WTC11 (cell line): ENCODE results near the gene DIO3. TPM values are rescaled to one million over a fixed set of nuclear protein-coding genes. Genes with fewer than 3 reads are reported as not detected.

Experiments used
- ATAC-seq: fragments of 200-7000 bp; cut with Tn5 transposase; 2 replicates; pipeline ENCODE4 v1.10.0; 2021; ENCODE audit warnings: mild to moderate bottlenecking, moderate library complexity
- Bru-seq: library from RNA; stranded (reverse); fragments of 400-500 nt; gene quantifications from one replicate; lab custom pipeline; 2021; lab: Mats Ljungman, UMichigan
- CTCF ChIA-PET: fragments of 300-600 bp; sonication (Branson Sonifier 250); formaldehyde crosslinking; loops from one replicate; lab custom pipeline; 2021; ENCODE audit warnings: antibody characterized with exemption; lab: Charles Lee
- POLR2A ChIA-PET: fragments of 350-600 bp; sonication (Branson Sonifier 250); formaldehyde crosslinking; loops from one replicate; lab custom pipeline; 2021; ENCODE audit warnings: antibody characterized with exemption; lab: Charles Lee
- DNase-seq: peaks from one replicate; pipeline ENCODE4 v3.0.0; 2021; ENCODE audit warnings: low spot score
- H3K27ac Mint-ChIP-seq: 2 replicates; pipeline ENCODE4 v1.8.0; 2021; ENCODE audit warnings: mixed read lengths
- H3K27me3 Mint-ChIP-seq: 2 replicates; pipeline ENCODE4 v1.8.0; 2021; ENCODE audit warnings: low read depth, mild to moderate bottlenecking, moderate library complexity, mixed read lengths
- H3K36me3 Mint-ChIP-seq: 2 replicates; pipeline ENCODE4 v1.8.0; 2021; ENCODE audit warnings: mixed read lengths
- H3K4me1 Mint-ChIP-seq: 2 replicates; pipeline ENCODE4 v1.8.0; 2022; ENCODE audit warnings: mixed read lengths
- H3K4me3 Mint-ChIP-seq: 2 replicates; pipeline ENCODE4 v1.8.0; 2021; ENCODE audit warnings: mild to moderate bottlenecking, moderate library complexity, mixed read lengths
- H3K9me3 Mint-ChIP-seq: 2 replicates; pipeline ENCODE4 v1.8.0; 2021; ENCODE audit warnings: mixed read lengths
- ATF1 ChIP-seq: sonication (generic); formaldehyde crosslinking; IDR thresholded peaks from 2 replicates; pipeline ENCODE4 v1.8.1; 2023; ENCODE audit warnings: mild to moderate bottlenecking, moderate library complexity, missing genetic modification reagents
- CDX4 ChIP-seq: fragments of 250-450 bp; sonication (Bioruptor Pico); IDR thresholded peaks from 2 replicates; pipeline ENCODE4 v1.9.0; 2021; ENCODE audit warnings: moderate library complexity, mild to moderate bottlenecking, inconsistent platforms, borderline replicate concordance
- CREB1 ChIP-seq: sonication (generic); formaldehyde crosslinking; IDR thresholded peaks from 2 replicates; pipeline ENCODE4 v1.8.0; 2023; ENCODE audit warnings: mild to moderate bottlenecking, missing genetic modification reagents
- E2F5 ChIP-seq: sonication (generic); formaldehyde crosslinking; IDR thresholded peaks from 2 replicates; pipeline ENCODE4 v1.8.1; 2022; ENCODE audit warnings: mild to moderate bottlenecking, moderate library complexity, missing genetic modification reagents
- ELF4 ChIP-seq: sonication (generic); formaldehyde crosslinking; IDR thresholded peaks from 2 replicates; pipeline ENCODE4 v1.8.1; 2022; ENCODE audit warnings: low read depth, mild to moderate bottlenecking, moderate library complexity, missing genetic modification reagents
- ESRRA ChIP-seq: sonication (generic); formaldehyde crosslinking; IDR thresholded peaks from 2 replicates; pipeline ENCODE4 v1.8.1; 2022; ENCODE audit warnings: mild to moderate bottlenecking, missing genetic modification reagents, borderline replicate concordance
- FOXK1 ChIP-seq: sonication (generic); formaldehyde crosslinking; IDR thresholded peaks from 2 replicates; pipeline ENCODE4 v1.8.0; 2022; ENCODE audit warnings: mild to moderate bottlenecking, moderate library complexity, missing genetic modification reagents
- GRHL2 ChIP-seq: fragments of 250-450 bp; sonication (Bioruptor Pico); IDR thresholded peaks from 2 replicates; pipeline ENCODE4 v1.8.0; 2022; ENCODE audit warnings: mild to moderate bottlenecking, moderate library complexity; ENCODE audit not compliant: insufficient replicate concordance, severe bottlenecking
- HMGA2 ChIP-seq: fragments of 250-450 bp; sonication (Bioruptor Pico); IDR thresholded peaks from 2 replicates; pipeline ENCODE4 v1.4.0; 2021; ENCODE audit warnings: mild to moderate bottlenecking, moderate library complexity
- JUN ChIP-seq: sonication (generic); formaldehyde crosslinking; IDR thresholded peaks from 2 replicates; pipeline ENCODE4 v1.8.0; 2023; ENCODE audit warnings: mild to moderate bottlenecking, missing genetic modification reagents
- MYBL2 ChIP-seq: sonication (generic); formaldehyde crosslinking; IDR thresholded peaks from 2 replicates; pipeline ENCODE4 v1.8.1; 2023; ENCODE audit warnings: mild to moderate bottlenecking, moderate library complexity, missing genetic modification reagents
- NFATC4 ChIP-seq: fragments of 250-450 bp; sonication (Bioruptor Pico); IDR thresholded peaks from 2 replicates; pipeline ENCODE4 v1.9.0; 2021; ENCODE audit warnings: mild to moderate bottlenecking
- NFYB ChIP-seq: sonication (generic); formaldehyde crosslinking; conservative IDR thresholded peaks from 2 replicates; pipeline ENCODE4 v1.8.0; 2022; ENCODE audit warnings: low read depth, missing genetic modification reagents
- NR1H2 ChIP-seq: sonication (generic); formaldehyde crosslinking; IDR thresholded peaks from 2 replicates; pipeline ENCODE4 v1.9.0; 2021; ENCODE audit warnings: mild to moderate bottlenecking, moderate library complexity, missing genetic modification reagents
- PREB ChIP-seq: sonication (generic); formaldehyde crosslinking; IDR thresholded peaks from 2 replicates; pipeline ENCODE4 v1.8.1; 2022; ENCODE audit warnings: mild to moderate bottlenecking, missing genetic modification reagents, moderate library complexity, borderline replicate concordance
- PRRX2 ChIP-seq: fragments of 250-450 bp; sonication (Bioruptor Pico); IDR thresholded peaks from 2 replicates; pipeline ENCODE4 v1.8.0; 2021; ENCODE audit warnings: mild to moderate bottlenecking
- SP1 ChIP-seq: sonication (generic); formaldehyde crosslinking; conservative IDR thresholded peaks from 2 replicates; pipeline ENCODE4 v1.8.1; 2022; ENCODE audit warnings: missing genetic modification reagents
- ZNF232 ChIP-seq: sonication (generic); formaldehyde crosslinking; IDR thresholded peaks from 2 replicates; pipeline ENCODE4 v1.8.0; 2022; ENCODE audit warnings: mild to moderate bottlenecking, missing genetic modification reagents
- ZNF317 ChIP-seq: sonication (generic); formaldehyde crosslinking; IDR thresholded peaks from 2 replicates; pipeline ENCODE4 v1.8.1; 2023; ENCODE audit warnings: low read depth, mild to moderate bottlenecking, moderate library complexity, missing genetic modification reagents, borderline replicate concordance
- ZNF423 ChIP-seq: fragments of 250-450 bp; sonication (Bioruptor Pico); IDR thresholded peaks from 2 replicates; pipeline ENCODE4 v2.1.2; 2022; ENCODE audit warnings: mild to moderate bottlenecking, moderate library complexity
- long read RNA-seq, 3 experiments: library from RNA in 1 of 3; library from capped mRNA in 1 of 3; library from polyadenylated mRNA in 1 of 3; unstranded in 2 of 3; stranded (forward) in 1 of 3; transcript quantifications; one replicate each; pipeline ENCODE4 v2.0.0, GENCODE V29; 2021
- total RNA-seq: library from RNA; stranded (reverse); gene quantifications from 3 replicates; pipeline ENCODE4 v1.2.3, GENCODE V29; 2021
- TF ChIP-seq, protein P1 (sequence below): sonication (generic); formaldehyde crosslinking; IDR thresholded peaks from 2 replicates; pipeline ENCODE4 v1.8.1; 2022; ENCODE audit warnings: low read depth, missing genetic modification reagents, borderline replicate concordance
- TF ChIP-seq, protein P2 (sequence below): sonication (generic); formaldehyde crosslinking; IDR thresholded peaks from 2 replicates; pipeline ENCODE4 v1.8.1; 2023; ENCODE audit warnings: mild to moderate bottlenecking, missing genetic modification reagents
- TF ChIP-seq, protein P3 (sequence below): sonication (generic); formaldehyde crosslinking; IDR thresholded peaks from 2 replicates; pipeline ENCODE4 v1.8.0; 2022; ENCODE audit warnings: mild to moderate bottlenecking, missing genetic modification reagents
- TF ChIP-seq, protein P4 (sequence below): sonication (generic); formaldehyde crosslinking; IDR thresholded peaks from 2 replicates; pipeline ENCODE4 v1.8.0; 2022; ENCODE audit warnings: mild to moderate bottlenecking, missing genetic modification reagents
- TF ChIP-seq, protein P5 (sequence below): sonication (generic); formaldehyde crosslinking; conservative IDR thresholded peaks from 2 replicates; pipeline ENCODE4 v1.8.1; 2022; ENCODE audit warnings: mild to moderate bottlenecking, missing genetic modification reagents

Gene DIO3
- total RNA-seq = 0.52 to 0.80 TPM (median 0.64 TPM) in 3 replicates
- Bru-seq, nascent RNA = percentile 32 among the genes with signal in this experiment
- long read RNA-seq, experiment 1 = 0 reads
- long read RNA-seq, experiment 2 = 0 reads
- long read RNA-seq, experiment 3 = 0 reads

DNA sequence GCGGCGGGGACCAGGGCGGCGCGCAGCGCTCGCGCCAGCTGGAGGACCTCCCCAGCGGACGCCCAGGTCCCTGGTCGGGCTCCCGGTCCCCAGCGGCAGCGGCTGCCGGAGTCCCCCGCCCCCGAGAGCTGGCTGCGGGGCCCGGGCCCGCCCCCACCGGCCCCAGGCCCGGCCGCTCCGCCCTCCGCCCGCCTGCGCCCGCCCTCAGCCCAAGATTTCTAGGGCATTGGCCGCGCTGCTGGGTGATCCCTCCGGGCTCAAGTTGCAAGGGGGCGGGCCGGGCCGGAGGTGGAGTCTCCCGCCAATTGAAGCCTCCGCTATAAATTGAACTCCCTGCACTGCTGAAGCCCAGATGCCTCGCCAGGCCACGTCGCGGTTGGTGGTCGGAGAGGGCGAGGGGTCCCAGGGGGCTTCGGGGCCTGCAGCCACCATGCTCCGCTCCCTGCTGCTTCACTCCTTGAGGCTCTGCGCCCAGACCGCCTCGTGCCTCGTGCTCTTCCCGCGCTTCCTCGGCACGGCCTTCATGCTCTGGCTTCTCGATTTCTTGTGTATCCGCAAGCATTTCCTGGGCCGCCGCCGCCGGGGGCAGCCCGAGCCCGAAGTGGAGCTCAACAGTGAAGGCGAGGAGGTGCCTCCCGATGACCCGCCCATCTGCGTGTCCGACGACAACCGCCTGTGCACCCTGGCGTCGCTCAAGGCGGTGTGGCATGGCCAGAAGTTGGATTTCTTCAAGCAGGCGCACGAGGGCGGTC, at the start of gene DIO3:
Gene DIO3, plus strand, starts transcription at position 351 of the 752 bp plus-strand sequence.
- POLR2A ChIA-PET = no interaction called here
- CTCF ChIA-PET = interaction anchor here (0.8 to 1.6 kb wide), 5 partner anchors 46 to 119 kb away, joined by 3 to 4 read pairs (median 3); no protein-coding TSS in a partner anchor
- Mint-ChIP-seq H3K9me3 (peaks cover 11% of the 10 kb centered on the region), H3K4me3 (peak within 1 kb of the TSS; percentile 44), H3K4me1 (peaks cover 24% of the 10 kb centered on the region), H3K36me3 (peaks cover 12% of the 10 kb centered on the region), H3K27me3 (peaks cover 91% of the 10 kb centered on the region), H3K27ac (no peak within 1 kb of the TSS)
- DNase-seq = peak; percentile 90
- peak; percentile 70 for ATAC-seq
- TF ChIP-seq, protein P1, sequence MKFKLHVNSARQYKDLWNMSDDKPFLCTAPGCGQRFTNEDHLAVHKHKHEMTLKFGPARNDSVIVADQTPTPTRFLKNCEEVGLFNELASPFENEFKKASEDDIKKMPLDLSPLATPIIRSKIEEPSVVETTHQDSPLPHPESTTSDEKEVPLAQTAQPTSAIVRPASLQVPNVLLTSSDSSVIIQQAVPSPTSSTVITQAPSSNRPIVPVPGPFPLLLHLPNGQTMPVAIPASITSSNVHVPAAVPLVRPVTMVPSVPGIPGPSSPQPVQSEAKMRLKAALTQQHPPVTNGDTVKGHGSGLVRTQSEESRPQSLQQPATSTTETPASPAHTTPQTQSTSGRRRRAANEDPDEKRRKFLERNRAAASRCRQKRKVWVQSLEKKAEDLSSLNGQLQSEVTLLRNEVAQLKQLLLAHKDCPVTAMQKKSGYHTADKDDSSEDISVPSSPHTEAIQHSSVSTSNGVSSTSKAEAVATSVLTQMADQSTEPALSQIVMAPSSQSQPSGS (CRISPR knock-in tag) = peak; percentile 85; the same call in 1 of the 2 replicates
- no peak for TF ChIP-seq PRRX2 (CRISPR knock-in tag)
- TF ChIP-seq, protein P2, sequence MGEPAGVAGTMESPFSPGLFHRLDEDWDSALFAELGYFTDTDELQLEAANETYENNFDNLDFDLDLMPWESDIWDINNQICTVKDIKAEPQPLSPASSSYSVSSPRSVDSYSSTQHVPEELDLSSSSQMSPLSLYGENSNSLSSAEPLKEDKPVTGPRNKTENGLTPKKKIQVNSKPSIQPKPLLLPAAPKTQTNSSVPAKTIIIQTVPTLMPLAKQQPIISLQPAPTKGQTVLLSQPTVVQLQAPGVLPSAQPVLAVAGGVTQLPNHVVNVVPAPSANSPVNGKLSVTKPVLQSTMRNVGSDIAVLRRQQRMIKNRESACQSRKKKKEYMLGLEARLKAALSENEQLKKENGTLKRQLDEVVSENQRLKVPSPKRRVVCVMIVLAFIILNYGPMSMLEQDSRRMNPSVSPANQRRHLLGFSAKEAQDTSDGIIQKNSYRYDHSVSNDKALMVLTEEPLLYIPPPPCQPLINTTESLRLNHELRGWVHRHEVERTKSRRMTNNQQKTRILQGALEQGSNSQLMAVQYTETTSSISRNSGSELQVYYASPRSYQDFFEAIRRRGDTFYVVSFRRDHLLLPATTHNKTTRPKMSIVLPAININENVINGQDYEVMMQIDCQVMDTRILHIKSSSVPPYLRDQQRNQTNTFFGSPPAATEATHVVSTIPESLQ (CRISPR knock-in tag) = no peak
- TF ChIP-seq PREB = no peak
- no peak for TF ChIP-seq NFATC4 (CRISPR knock-in tag)
- no peak for TF ChIP-seq ZNF423
- TF ChIP-seq ZNF317 (CRISPR knock-in tag) = 0 out of 2 replicates have a peak, but pooled peaks have one; percentile 57
- TF ChIP-seq JUN (CRISPR knock-in tag) = peak; percentile 95
- TF ChIP-seq E2F5 (CRISPR knock-in tag) = peak; percentile 85
- TF ChIP-seq ZNF232 (CRISPR knock-in tag) = 0 out of 2 replicates have a peak, but pooled peaks have one; percentile 82
- TF ChIP-seq SP1 = peak; percentile 62
- TF ChIP-seq ESRRA (CRISPR knock-in tag) = peak; percentile 88; the same call in 1 of the 2 replicates
- TF ChIP-seq, protein P3, sequence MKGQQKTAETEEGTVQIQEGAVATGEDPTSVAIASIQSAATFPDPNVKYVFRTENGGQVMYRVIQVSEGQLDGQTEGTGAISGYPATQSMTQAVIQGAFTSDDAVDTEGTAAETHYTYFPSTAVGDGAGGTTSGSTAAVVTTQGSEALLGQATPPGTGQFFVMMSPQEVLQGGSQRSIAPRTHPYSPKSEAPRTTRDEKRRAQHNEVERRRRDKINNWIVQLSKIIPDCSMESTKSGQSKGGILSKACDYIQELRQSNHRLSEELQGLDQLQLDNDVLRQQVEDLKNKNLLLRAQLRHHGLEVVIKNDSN (CRISPR knock-in tag) = peak; percentile 75
- peak; percentile 82; the same call in 1 of the 2 replicates for TF ChIP-seq NR1H2 (CRISPR knock-in tag)
- no peak for TF ChIP-seq HMGA2 (CRISPR knock-in tag)
- TF ChIP-seq CREB1 (CRISPR knock-in tag) = peak; percentile 81; the same call in 1 of the 2 replicates
- 0 out of 2 replicates have a peak, but pooled peaks have one; percentile 41 for TF ChIP-seq ELF4
- peak; percentile 75; the same call in 1 of the 2 replicates for TF ChIP-seq MYBL2 (CRISPR knock-in tag)
- no peak for TF ChIP-seq CDX4 (CRISPR knock-in tag)
- TF ChIP-seq, protein P4, sequence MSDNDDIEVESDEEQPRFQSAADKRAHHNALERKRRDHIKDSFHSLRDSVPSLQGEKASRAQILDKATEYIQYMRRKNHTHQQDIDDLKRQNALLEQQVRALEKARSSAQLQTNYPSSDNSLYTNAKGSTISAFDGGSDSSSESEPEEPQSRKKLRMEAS (CRISPR knock-in tag) = peak; percentile 99
- TF ChIP-seq, protein P5, sequence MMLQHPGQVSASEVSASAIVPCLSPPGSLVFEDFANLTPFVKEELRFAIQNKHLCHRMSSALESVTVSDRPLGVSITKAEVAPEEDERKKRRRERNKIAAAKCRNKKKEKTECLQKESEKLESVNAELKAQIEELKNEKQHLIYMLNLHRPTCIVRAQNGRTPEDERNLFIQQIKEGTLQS = no peak
- TF ChIP-seq ATF1 = no peak
- 0 out of 2 replicates have a peak, but pooled peaks have one; percentile 27 for TF ChIP-seq NFYB (CRISPR knock-in tag)
- peak; percentile 82 for TF ChIP-seq FOXK1 (CRISPR knock-in tag)
- TF ChIP-seq GRHL2 (CRISPR knock-in tag) = no peak
